ENCODE results near the gene MYO1B.
A peak's percentile ranks its signal among the peaks of the same experiment; 100 is the strongest.

MYO1B gene

DNA sequence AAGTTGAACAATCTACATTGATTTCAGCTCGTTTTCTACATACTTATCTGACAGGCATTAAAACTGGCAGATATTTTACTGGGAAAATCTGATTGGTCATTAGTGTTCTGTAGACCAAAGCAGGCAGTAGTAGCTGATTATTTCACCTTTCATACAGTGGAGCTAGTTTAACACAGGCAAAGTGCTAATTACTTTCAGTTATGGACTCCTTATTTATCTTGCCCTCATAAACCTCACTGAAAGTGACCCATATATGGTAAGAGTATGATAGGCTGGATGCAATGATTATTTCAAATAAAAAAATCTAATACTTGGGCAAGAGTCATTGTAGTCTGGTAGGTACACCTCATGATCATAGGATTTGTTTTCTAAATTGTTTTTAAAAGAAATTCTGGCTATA, 129.7 kb downstream of the MYO1B start:
- in situ Hi-C loops (cut with HindIII; ENCODE audit: low sequenced_read_pairs), result no loop called here
- DNase-seq (ENCODE audit: low read depth, low spot score), result no peak
- TF ChIP-seq, protein P1, sequence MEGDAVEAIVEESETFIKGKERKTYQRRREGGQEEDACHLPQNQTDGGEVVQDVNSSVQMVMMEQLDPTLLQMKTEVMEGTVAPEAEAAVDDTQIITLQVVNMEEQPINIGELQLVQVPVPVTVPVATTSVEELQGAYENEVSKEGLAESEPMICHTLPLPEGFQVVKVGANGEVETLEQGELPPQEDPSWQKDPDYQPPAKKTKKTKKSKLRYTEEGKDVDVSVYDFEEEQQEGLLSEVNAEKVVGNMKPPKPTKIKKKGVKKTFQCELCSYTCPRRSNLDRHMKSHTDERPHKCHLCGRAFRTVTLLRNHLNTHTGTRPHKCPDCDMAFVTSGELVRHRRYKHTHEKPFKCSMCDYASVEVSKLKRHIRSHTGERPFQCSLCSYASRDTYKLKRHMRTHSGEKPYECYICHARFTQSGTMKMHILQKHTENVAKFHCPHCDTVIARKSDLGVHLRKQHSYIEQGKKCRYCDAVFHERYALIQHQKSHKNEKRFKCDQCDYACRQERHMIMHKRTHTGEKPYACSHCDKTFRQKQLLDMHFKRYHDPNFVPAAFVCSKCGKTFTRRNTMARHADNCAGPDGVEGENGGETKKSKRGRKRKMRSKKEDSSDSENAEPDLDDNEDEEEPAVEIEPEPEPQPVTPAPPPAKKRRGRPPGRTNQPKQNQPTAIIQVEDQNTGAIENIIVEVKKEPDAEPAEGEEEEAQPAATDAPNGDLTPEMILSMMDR (IDR thresholded peaks at IDR 0.05; ENCODE audit: low read depth, low read length), result no peak
- H3K4me3 ChIP-seq (ENCODE audit: low read depth, low read length), result no peak overlapping the region

DNA sequence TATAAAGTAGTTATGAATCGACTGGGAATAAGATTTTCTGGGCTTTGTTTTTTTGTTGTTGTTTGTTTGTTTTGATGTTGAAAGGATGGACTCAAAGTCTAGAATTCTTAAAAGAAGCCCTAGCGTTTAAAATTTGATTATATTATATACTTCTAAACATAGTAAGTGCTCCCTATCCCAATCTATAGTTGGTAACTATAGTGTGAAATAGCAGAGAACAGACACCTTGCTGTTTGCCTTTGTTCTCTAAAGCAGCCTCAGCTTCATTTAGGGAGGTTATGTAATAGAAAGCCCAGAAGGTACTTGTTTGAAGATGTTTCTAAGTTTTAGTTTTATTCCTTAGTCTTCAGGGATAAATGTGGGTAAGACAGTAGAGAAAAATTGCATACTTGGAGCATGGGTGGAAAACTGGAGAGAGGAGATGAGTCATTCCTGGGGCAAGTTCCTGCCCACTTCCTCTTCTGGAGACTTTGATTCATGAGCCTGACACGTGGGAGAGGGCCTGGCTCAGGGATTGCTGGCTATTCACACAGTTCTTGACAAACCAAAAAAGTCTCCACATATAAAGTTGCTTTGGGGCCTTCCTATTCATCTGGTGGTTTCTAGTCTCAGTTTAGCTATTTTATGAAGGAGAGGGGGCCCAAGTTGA, 131.9 kb downstream of the MYO1B start:
- peak; percentile 88 for DNase-seq (ENCODE audit: low read depth, low spot score)
- in situ Hi-C loops (cut with HindIII; ENCODE audit: low sequenced_read_pairs), result no loop called here
- TF ChIP-seq, protein P1 (IDR thresholded peaks at IDR 0.05; ENCODE audit: low read depth, low read length), result no peak
- H3K4me3 ChIP-seq (ENCODE audit: low read depth, low read length), result no peak overlapping the region

DNA sequence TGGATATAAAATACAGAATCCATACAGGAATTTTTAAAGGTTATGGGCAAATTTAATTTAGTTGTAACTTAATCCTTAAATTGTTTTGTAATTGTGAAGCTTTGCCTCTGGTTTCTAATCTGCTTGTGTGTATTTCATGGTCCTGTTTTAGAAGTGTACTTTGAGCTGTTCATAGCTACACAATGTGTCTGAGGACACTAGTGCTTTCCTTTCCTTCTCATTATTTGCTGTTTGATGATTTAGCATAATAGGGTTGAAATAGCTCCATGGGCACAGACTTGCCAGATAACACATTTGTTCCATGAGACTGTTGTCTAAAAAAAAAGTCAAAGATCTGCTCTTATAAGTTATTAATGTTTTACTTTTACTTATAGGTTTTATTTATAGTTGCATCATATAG, 134.2 kb downstream of the MYO1B start:
- in situ Hi-C loops (cut with HindIII; ENCODE audit: low sequenced_read_pairs), result no loop called here
- DNase-seq (ENCODE audit: low read depth, low spot score), result no peak
- TF ChIP-seq, protein P1 (IDR thresholded peaks at IDR 0.05; ENCODE audit: low read depth, low read length), result no peak
- no peak overlapping the region for H3K4me3 ChIP-seq (ENCODE audit: low read depth, low read length)

DNA sequence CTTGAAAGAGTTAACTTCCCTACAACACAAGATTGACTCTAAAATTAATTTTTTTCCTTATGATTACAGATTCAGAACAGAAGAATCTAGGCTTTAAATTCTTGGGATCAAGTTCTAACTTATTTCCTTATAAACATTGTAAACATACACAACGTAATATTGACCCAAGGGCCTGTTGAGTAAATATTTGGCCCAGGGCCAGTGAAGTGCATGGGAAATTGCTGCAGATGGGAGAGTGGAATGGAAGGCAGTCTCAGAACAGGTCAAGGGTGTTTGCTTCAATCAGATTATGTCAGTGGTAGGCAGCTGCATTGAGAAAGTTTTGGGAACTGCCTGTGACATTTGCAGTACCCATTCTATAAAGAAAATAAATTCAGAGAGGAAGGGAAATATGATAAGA, 137.6 kb downstream of the MYO1B start:
- in situ Hi-C loops (cut with HindIII; ENCODE audit: low sequenced_read_pairs), result no loop called here
- no peak overlapping the region for H3K4me3 ChIP-seq (ENCODE audit: low read depth, low read length)
- TF ChIP-seq, protein P1 (IDR thresholded peaks at IDR 0.05; ENCODE audit: low read depth, low read length), result no peak
- DNase-seq (ENCODE audit: low read depth, low spot score), result peak; percentile 43

DNA sequence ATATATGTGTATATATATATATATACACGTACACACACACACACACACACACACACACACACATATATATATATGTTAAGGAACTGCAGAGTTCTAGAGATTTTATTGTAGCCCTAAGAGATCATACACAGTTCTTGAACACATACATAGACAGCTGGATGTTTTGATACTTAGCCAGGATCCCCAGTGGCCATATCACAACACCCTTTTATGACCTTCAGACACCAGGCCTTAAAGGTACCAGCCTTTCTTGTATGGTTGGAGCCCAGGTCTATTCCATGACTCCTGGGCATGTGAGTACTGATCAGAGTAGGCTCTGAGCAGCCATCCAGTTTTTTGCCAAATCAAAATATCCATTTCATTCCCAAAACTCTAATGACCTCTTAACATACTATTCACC, 138.3 kb downstream of the MYO1B start:
- DNase-seq (ENCODE audit: low read depth, low spot score), result no peak
- in situ Hi-C loops (cut with HindIII; ENCODE audit: low sequenced_read_pairs), result no loop called here
- no peak overlapping the region for H3K4me3 ChIP-seq (ENCODE audit: low read depth, low read length)
- TF ChIP-seq, protein P1 (IDR thresholded peaks at IDR 0.05; ENCODE audit: low read depth, low read length), result no peak

DNA sequence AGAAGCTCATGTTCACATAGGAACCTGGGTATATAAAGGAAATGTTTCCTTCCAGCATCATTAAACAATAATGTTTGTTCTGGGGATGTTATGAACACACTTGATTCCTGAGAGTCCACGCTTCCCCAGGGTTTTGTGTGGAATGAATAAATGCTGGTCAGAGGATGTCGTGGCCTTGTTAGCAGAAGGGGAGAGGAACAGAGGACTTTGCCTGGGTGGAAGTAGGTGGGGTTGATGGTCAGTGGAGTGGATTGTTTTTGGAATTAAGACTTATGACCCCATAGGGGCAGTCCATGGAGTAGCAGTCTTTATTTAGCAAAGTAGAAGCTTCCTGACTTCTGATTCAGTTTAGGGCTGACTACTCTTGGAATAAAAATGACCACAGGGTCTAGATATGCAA, 139.6 kb downstream of the MYO1B start:
- TF ChIP-seq, protein P1 (IDR thresholded peaks at IDR 0.05; ENCODE audit: low read depth, low read length), result no peak
- no peak overlapping the region for H3K4me3 ChIP-seq (ENCODE audit: low read depth, low read length)
- in situ Hi-C loops (cut with HindIII; ENCODE audit: low sequenced_read_pairs), result no loop called here
- peak; percentile 19 for DNase-seq (ENCODE audit: low read depth, low spot score)

Data from astrocyte of the spinal cord (primary cell).